ENCODE results near the gene FASTKD1. TPM values are rescaled to one million over a fixed set of nuclear protein-coding genes. Genes with fewer than 3 reads are reported as not detected.

FASTKD1 gene
- total and polyA plus RNA-seq, 2 donors from 2014 or later = 24.2 to 49.8 TPM

- no peak for TF ChIP-seq CTCF (IDR thresholded peaks at IDR 0.05; ENCODE audit: borderline replicate concordance, extremely low read depth, insufficient read depth)
- no peaks in the 10 kb centered on the region for H3K27me3 ChIP-seq (ENCODE audit: control insufficient read depth, insufficient read depth, low read length)
- H3K27ac ChIP-seq (ENCODE audit: low read depth in 2 of 2, low read length in 2 of 2) = no peak overlapping the region
- DNase-seq = no peak
- H3K36me3 ChIP-seq (ENCODE audit: control insufficient read depth in 2 of 3, insufficient read depth in 3 of 3, low read length in 3 of 3) = peaks cover 2 to 4% (median 3%) of the 10 kb centered on the region in 3 donors
- intact Hi-C loops (cut with DNase I) = no loop called here
- H3K4me3 ChIP-seq (ENCODE audit: low read length in 3 of 3) = no peak overlapping the region
- FAIRE-seq = no peak
- H3K9ac ChIP-seq (ENCODE audit: low read length in 3 of 3) = no peak overlapping the region
- H3K4me1 ChIP-seq (ENCODE audit: control insufficient read depth in 2 of 3, insufficient read depth in 2 of 3, low read depth in 1 of 3, low read length in 3 of 3) = no peaks in the 10 kb centered on the region
- no peaks in the 10 kb centered on the region for H3K9me3 ChIP-seq (ENCODE audit: control insufficient read depth in 2 of 3, insufficient read depth in 1 of 3, low read length in 3 of 3)
Observed at GRCh38 chr2:169495310-169495928, 78.2 kb downstream of the FASTKD1 start.

GRCh38 chr2:169493360-169493759, 80.3 kb downstream of the FASTKD1 start:
- no peak for DNase-seq
- H3K4me1 ChIP-seq (ENCODE audit: control insufficient read depth in 2 of 3, insufficient read depth in 2 of 3, low read depth in 1 of 3, low read length in 3 of 3) = no peaks in the 10 kb centered on the region
- no peak for FAIRE-seq
- no peaks in the 10 kb centered on the region for H3K9me3 ChIP-seq (ENCODE audit: control insufficient read depth in 2 of 3, insufficient read depth in 1 of 3, low read length in 3 of 3)
- H3K27me3 ChIP-seq (ENCODE audit: control insufficient read depth, insufficient read depth, low read length) = no peaks in the 10 kb centered on the region
- H3K27ac ChIP-seq (ENCODE audit: low read depth in 2 of 2, low read length in 2 of 2) = no peak overlapping the region
- no peak overlapping the region for H3K4me3 ChIP-seq (ENCODE audit: low read length in 3 of 3)
- TF ChIP-seq CTCF (IDR thresholded peaks at IDR 0.05; ENCODE audit: borderline replicate concordance, extremely low read depth, insufficient read depth) = no peak
- intact Hi-C loops (cut with DNase I) = no loop called here
- no peak overlapping the region for H3K9ac ChIP-seq (ENCODE audit: low read length in 3 of 3)
- H3K36me3 ChIP-seq (ENCODE audit: control insufficient read depth in 2 of 3, insufficient read depth in 3 of 3, low read length in 3 of 3) = no peaks in the 10 kb centered on the region

- TF ChIP-seq CTCF (IDR thresholded peaks at IDR 0.05; ENCODE audit: borderline replicate concordance, extremely low read depth, insufficient read depth) = no peak
- no peak overlapping the region for H3K27ac ChIP-seq (ENCODE audit: low read depth in 2 of 2, low read length in 2 of 2)
- intact Hi-C loops (cut with DNase I) = no loop called here
- no peaks in the 10 kb centered on the region for H3K27me3 ChIP-seq (ENCODE audit: control insufficient read depth, insufficient read depth, low read length)
- H3K36me3 ChIP-seq (ENCODE audit: control insufficient read depth in 2 of 3, insufficient read depth in 3 of 3, low read length in 3 of 3) = no peaks in the 10 kb centered on the region
- no peaks in the 10 kb centered on the region for H3K9me3 ChIP-seq (ENCODE audit: control insufficient read depth in 2 of 3, insufficient read depth in 1 of 3, low read length in 3 of 3)
- DNase-seq = no peak
- no peak overlapping the region for H3K4me3 ChIP-seq (ENCODE audit: low read length in 3 of 3)
- H3K4me1 ChIP-seq (ENCODE audit: control insufficient read depth in 2 of 3, insufficient read depth in 2 of 3, low read depth in 1 of 3, low read length in 3 of 3) = no peaks in the 10 kb centered on the region
- H3K9ac ChIP-seq (ENCODE audit: low read length in 3 of 3) = no peak overlapping the region
- no peak for FAIRE-seq
Observed at GRCh38 chr2:169491378-169491777, 82.3 kb downstream of the FASTKD1 start.

- Histone ChIP-seq H3K36me3 (ENCODE audit: control insufficient read depth in 2 of 3, insufficient read depth in 3 of 3, low read length in 3 of 3) (no peaks in the 10 kb centered on the region), H3K27ac (ENCODE audit: low read depth in 2 of 2, low read length in 2 of 2) (no peak overlapping the region), H3K4me3 (ENCODE audit: low read length in 3 of 3) (no peak overlapping the region), H3K9ac (ENCODE audit: low read length in 3 of 3) (no peak overlapping the region), H3K4me1 (ENCODE audit: control insufficient read depth in 2 of 3, insufficient read depth in 2 of 3, low read depth in 1 of 3, low read length in 3 of 3) (no peaks in the 10 kb centered on the region), H3K9me3 (ENCODE audit: control insufficient read depth in 2 of 3, insufficient read depth in 1 of 3, low read length in 3 of 3) (no peaks in the 10 kb centered on the region), H3K27me3 (ENCODE audit: control insufficient read depth, insufficient read depth, low read length) (no peaks in the 10 kb centered on the region)
- DNase-seq (no peak), FAIRE-seq (no peak)
- intact Hi-C loops (cut with DNase I) = no loop called here
- TF ChIP-seq CTCF (IDR thresholded peaks at IDR 0.05; ENCODE audit: borderline replicate concordance, extremely low read depth, insufficient read depth) = no peak
Observed at GRCh38 chr2:169490834-169491233, 82.8 kb downstream of the FASTKD1 start.
